Hematopoietic multipotent progenitor cell treated with erythropoietin and hydrocortisone succinate and interleukin-3 and kit ligand, for 15 days (in vitro differentiated cells): ENCODE measurements around the gene CCDC141.
"Not testable (repeated sequence)": the region's sequence is repeated elsewhere in the genome, so short reads cannot be mapped to it uniquely, and the experiment has no call there.

Source experiments
- DNase-seq: peaks from one replicate; pipeline ENCODE4 v3.0.0-alpha.2; 2015; ENCODE audit warnings: low spot score

Gene CCDC141

DNA sequence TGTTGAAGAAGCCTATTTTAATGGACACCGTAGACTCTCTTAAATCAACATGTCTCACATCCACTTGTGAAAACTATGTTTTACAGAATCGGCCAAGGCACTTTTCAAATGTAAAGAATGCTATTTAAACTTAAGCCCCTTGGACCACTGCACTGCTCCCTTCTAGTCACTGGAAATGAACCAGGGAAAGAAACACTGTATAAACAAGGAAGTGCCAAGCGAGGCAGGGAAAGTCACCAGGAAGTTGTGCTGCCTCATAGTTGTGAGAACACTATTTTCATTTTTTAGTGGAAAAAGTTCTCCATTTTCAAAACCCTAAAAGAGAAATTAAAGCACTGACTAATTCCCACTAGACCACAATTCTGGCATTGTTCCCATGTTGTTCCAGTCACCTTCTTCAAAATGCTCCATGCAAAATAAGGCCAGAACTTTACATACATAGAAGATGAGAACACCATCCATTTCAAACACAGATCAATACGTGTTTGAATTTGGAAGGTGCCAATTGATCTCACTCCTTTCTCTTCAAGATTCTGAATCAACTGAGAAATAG lies 13.5 kb downstream of the CCDC141 start:
- DNase-seq = no peak

DNA sequence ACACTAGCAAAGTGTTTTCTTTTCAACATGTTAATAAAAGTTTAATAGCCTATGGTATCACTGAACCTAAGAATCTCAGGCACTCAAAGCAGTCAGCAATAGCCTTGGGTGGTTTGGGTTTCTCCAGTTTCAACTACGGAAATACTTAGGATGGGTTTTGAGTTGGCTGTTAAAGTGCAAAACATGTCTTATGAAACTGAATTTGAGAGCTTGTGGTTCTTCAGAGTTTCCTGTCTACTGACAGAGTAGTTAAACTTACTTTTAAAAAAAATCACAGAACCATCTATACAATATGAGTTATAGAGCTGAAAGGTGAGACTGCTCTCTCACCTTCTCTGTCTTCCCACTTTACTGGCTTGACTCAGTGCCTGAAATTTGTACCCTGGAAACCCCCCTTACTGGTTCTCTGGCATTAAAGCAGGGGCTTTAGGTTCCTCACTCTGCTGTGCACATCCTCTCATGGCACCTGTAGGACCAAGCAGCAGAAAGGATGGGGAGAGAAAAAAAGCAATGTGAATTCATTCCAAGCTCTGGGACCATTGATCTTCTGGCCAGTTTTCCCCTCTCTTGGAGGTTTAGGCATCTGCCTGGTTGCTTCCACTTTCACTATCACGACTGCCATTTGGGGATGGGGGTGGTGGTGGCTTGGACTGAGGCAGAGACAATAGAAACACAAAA lies 18.1 kb downstream of the CCDC141 start:
- no peak for DNase-seq

DNA sequence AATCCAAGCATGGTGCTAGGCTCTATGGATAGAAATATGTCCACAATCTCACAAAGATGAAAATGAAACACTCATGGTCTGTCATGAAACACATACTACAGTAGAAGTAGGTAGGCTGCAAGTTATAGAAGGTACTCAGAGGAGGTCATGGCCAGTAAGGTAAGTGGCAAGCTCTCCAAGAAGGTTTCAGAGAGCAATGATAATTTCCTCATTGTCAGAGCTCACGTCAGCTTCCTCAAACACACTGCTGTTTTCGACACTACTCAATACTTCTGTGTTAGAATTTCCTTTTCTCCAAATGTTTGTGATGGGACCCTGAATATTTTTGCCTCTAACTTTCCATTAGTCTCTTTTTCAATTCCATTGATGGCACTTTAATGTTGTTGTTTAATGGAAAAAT lies 25.5 kb downstream of the CCDC141 start:
- DNase-seq = no peak

DNA sequence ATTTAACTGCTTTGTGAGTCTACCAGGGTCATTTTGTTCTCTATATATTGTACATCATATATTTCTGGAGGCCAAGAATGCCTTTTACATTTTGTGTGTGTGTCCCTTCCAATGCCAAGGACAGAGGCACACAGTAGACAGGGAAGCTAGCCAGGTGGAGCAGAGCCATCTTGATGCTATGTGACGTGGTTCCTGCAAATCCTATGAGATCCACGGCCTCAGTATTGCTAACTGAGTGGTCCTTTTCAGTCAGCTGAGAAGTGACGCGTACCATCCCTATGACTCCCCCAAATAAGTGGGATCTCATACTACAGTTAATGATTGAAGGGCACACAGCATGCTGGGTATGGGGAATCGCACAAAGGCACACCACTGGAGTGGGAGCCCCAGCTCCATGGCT lies 27.3 kb downstream of the CCDC141 start:
- no peak for DNase-seq

- no peak for DNase-seq
These were observed 28.7 kb downstream of the CCDC141 start for GRCh38 chr2:179021258-179021657.

- DNase-seq = no peak
These were observed 29.7 kb downstream of the CCDC141 start for GRCh38 chr2:179020156-179020750.

GRCh38 chr2:179019260-179019659 lies 30.7 kb downstream of the CCDC141 start:
- DNase-seq = no peak

GRCh38 chr2:179017773-179018357 lies 32.1 kb downstream of the CCDC141 start:
- DNase-seq = no peak

DNA sequence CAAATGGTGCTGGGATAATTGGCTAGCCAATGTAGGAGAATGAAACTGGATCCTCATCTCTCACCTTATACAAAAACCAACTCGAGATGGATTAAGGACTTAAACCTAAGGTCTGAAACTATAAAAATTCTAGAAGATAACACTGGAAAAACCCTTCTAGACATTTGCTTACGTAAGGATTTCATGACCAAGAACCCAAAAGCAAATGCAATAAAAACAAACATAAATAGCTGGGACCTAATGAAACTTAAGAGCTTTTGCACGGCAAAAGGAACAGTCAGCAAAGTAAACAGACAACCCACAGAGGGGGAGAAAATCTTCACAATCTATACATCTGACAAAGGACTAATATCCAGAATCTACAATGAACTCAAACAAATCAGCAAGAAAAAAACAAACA lies 35.7 kb downstream of the CCDC141 start:
- DNase-seq = not testable (repeated sequence)

DNA sequence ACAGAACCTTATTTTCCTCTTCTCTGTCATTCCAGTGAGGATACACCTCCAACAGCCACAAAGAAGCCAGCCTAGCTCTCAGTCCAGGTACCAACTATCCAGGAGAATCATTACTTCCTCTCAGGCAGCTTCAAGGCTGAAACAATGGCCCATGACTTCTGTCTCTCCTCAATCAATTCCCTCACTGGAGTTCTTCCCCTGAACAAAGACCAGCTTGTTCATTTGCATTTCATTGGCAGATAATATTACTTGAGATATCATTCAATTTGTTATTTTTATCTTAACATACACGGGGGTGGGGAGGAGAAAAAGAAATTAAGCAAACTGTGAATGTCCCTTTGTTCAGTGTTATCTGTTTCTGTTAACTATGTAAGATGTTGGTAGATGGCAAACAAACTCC lies 44.0 kb downstream of the CCDC141 start:
- no peak for DNase-seq

DNA sequence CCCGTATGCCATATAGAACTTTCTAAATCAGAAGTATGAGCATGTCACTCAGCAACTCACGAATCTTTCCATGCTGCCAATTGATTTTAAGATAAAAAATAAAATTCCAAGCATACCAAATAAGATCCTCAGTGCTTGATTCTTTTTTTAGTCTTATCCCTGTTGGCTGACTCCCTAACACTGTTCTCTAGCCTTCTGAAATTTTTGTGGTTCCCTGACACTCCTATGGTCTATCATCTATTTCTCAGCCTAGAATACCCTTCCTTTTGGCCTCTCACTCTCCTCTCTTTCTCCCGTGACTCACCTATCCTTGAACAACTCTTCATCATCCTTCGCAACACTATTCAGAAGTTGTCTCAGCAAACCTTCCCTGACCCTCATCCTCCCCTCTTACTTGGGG lies 50.5 kb downstream of the CCDC141 start:
- DNase-seq = no peak

DNA sequence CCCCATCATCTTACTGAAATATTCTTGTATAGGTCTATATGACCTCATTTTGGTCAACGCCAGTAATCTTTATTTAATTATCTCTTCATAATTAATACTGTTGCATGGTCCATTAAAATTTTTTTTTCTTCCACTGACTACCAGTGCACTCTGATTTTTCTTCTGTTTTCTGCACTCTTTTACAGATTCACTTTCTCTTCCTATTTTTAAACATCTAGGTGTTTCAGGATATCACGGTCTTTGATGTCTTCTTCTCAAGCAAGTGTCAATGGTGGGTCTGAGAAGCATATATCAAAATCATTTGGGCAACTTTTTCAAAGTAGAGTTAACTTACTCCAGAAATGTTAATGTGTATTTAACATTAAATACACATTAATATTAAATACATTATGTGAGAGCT lies 51.4 kb downstream of the CCDC141 start:
- no peak for DNase-seq

- no peak for DNase-seq
These were observed 52.5 kb downstream of the CCDC141 start for GRCh38 chr2:178997477-178997876.

GRCh38 chr2:178997067-178997466 lies 52.9 kb downstream of the CCDC141 start:
- no peak for DNase-seq

DNA sequence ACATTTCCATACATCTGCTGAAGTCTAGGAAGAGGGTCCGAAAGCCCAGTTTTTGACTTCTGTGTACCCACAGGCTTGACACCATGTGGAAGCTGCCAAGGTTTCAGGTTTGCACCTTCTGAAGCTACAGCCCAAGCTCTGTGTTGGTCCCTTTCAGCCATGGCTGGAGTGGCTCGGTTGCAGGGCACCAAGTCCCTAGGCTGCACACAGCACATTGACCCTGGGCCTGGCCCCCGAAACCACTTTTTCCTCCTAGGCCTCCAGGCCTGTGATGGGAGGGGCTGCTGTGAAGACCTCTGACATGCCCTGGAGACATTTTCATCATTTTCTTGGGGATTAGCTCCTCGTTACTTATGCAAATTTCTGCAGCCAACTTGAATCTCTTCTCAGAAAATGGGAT lies 55.7 kb downstream of the CCDC141 start:
- no peak for DNase-seq

DNA sequence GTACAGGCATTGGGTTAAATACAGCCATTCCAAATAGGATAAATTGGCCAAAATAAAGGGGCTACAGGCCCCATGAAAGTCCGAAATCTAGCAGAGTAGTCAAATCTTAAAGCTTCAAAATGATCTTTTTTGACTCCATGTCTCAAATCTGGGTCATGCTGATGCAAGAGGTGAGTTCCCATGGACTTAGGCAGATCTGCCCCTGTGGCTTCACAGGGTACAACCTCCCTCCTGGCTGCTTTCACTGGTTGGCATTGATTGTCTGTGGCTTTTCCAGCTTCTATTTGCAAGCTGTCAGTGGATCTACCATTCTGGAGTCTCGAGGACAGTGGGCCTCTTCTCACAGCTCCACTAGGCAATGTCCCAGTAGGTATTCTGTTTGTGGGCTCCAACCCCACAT lies 56.1 kb downstream of the CCDC141 start:
- DNase-seq = no peak

DNA sequence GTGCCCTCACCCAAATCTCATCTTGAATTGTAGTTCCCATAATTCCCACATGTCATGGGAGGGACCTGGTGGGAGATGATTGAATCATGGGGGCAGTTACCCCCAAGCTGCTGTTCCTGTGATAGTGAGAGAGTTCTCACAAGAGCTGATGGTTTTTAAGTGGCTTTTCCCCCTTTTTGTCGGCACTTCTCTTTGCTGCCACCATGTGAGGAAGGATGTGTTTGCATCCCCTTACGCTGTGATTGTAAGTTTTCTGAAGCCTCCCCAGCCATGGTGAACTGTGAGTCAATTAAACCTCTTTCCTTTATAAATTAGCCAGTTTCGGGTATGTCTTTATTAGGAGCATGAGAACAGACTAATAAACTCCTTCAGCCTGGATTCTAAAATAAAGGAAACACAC lies 57.2 kb downstream of the CCDC141 start:
- not testable (repeated sequence) for DNase-seq

GRCh38 chr2:178990533-178991241 lies 59.2 kb downstream of the CCDC141 start:
- DNase-seq = no peak

GRCh38 chr2:178989424-178989823 lies 60.5 kb downstream of the CCDC141 start:
- DNase-seq = not testable (repeated sequence)

GRCh38 chr2:178982652-178983051 lies 67.3 kb downstream of the CCDC141 start:
- not testable (repeated sequence) for DNase-seq

DNA sequence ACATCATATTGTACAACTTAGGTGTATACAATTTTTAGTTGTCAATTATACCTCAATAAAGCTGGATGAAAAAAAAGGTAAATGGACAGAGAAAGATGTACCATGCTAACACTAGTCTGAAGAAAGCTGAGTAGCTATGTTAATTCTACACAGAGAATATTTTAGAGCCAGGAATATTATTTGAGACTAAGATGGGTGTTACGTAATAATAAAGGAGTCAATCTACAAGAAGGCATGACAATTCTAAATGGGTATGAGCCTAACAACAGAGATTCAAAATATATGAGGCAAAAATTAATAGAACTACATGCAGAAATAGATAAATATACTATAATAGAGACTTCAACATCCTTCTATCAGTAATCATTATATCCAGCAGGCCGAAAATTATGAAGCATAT lies 69.1 kb downstream of the CCDC141 start:
- DNase-seq = no peak

GRCh38 chr2:178978667-178979066 lies 71.3 kb downstream of the CCDC141 start:
- no peak for DNase-seq

GRCh38 chr2:178976351-178976750 lies 73.6 kb downstream of the CCDC141 start:
- DNase-seq = no peak
